ENCODE data around the gene NDST3.
"Not testable (repeated sequence)": the region's sequence is repeated elsewhere in the genome, so short reads cannot be mapped to it uniquely, and the experiment has no call there.

The NDST3 gene

DNA sequence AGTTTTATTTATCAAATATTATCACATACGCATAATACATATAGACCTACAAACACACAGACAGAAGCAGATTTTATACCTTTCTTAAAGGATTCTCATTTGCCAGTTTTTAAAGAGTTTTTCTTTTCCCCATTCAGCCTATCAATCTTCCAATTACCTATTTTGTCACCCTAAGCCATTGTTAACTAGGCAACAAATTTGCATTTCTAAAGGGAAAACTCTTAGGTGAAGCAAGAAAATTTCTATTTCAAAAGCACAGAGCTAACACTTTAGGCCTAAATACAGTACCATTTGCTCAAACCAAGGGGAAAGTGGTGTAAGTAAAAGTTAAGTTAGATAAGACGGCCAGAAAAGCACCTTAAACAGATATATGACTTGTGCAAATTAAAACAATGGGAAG lies 156.6 kb downstream of the NDST3 start:
- no peak for DNase-seq

DNA sequence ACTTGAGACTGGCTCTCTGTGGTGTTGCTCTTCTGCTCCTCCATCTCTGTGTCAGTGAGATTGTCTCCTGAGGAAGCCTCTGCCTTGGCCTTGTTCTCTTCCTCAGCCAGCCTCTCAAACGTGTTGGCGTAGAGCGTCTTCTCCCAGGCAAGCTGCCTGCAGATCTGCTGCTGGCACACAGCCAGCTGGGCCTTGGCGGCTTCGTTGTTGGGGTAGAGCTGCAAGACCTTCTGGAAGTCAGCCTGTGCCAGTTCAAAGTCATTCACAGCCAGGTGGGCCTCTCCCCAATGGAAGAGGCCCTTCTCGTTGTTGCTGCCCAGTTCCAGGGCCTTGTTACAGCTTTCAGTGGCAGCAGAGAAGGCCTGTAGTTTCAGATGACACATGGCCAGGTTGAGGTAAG lies 159.1 kb downstream of the NDST3 start:
- no peak for DNase-seq

DNA sequence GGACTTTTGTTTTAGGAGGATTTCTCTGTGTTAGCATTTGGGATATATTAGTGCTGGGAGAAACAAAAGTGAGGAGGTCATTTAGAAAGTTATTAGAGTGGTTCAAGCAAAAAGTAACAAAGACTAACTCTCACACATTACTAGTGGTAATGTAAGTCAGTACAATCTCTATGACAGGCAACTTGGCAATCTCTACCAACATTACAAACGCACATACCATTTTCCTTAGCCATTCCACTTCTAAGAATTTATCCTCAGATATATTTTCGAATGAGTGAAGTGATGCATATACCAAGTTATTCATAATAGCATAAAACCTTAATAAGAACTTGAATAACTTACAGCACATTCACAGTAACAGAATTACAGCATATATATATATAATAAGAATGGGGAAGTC lies 172.3 kb downstream of the NDST3 start:
- DNase-seq: no peak

DNA sequence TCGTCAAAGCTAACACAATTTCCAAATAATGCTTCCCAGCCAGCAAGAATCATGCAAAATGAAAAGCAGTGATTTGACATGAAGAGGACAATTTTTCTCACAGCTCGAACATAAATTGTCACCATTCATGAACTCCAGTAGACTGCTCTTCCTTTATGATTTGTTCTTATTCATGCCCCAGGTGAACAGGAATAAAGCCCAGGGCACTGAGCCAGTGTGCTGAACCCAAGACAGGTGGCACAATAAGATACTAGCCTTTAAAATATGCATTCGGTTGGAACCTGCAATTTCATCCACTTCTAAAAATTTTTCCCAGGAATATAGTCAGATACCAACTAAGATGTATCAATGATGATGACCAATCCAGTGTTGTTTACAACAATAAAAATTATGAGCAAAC lies 178.8 kb downstream of the NDST3 start:
- no peak for DNase-seq

DNA sequence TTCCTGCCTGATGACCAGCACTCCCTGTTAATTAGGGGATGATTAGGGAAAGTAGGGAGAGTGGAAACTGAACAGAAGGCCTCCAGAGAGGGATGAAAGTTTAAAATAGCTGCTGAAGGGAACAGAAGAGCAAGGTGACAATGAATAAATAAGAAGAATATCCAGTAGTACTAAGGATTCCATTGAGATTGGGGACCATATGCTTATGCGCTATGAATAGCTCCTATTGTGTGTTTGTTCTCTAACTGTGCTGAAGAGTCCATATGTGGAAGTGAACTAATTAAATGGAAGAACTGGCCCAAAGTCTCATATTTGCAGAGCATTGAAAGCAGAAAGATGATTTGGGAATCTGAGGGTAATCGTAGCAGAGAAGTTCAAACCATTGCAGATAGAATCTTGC lies 181.5 kb downstream of the NDST3 start:
- DNase-seq: no peak

DNA sequence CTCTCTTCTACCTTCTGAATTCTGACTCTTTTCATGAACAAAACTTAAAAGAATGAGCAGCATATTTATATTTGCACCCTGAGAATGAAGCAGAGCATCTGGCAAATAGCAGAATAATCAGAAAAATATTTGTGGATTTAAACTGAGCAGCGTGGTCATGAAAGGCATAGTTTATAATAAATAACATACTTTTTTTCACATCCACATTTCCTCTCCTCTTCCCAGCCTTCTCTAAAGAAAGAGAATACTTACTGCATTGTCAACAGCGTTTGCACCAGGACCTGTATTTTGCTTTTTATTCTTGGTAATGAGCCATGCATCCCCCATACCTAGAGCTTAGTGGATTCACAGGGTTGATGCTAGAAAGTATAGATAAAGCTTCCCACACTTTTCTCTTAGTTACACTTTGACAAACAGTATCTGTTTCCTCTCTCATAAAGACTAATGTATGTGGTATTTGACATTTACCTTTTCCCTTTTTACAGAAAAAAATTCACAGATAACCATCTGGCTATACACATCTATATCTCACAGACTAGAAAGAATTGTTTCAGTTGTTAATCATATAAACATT lies 187.0 kb downstream of the NDST3 start:
- DNase-seq: no peak

DNA sequence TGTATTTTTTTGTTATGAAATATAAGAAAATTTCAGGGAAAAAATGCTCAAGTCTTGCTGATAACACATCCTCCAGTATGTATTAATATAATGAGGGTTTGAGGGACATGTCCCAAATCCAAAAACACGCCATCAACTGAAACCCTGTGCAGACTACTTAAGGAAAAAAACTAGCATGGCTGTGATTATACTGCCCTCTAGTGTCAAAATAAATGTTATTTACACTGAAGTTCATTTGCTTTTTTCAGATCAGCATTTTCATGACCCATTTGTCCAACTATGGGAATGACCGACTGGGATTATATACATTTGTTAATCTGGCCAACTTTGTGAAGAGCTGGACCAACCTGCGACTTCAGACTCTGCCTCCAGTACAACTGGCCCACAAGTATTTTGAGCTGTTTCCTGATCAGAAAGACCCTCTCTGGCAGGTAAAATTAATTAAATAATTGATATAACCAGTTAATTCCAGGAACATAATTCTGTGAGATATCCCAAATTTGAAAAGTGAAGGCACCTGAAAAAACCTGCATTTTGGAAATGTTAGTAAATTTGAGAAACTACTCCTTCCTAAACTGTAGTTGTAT lies 190.1 kb downstream of the NDST3 start:
- DNase-seq: no peak

DNA sequence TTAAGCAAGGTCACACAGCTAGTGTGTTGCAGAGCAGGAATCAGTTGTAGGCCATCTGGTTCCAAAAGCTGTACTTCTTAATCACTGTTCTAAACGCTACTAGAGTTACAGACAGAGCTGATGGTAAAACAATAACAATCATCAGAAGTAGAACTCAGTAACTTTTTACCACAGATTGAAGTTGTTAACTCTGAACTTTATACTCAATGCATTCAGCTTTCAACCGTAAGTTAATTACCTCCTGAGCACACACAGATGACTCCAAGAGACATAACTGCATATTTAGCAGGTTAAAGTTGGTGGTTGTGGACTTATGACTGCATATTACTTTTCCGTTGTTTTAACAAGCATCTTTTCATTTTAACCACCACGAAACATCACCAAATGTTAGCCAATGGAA lies 191.2 kb downstream of the NDST3 start:
- no peak for DNase-seq

DNA sequence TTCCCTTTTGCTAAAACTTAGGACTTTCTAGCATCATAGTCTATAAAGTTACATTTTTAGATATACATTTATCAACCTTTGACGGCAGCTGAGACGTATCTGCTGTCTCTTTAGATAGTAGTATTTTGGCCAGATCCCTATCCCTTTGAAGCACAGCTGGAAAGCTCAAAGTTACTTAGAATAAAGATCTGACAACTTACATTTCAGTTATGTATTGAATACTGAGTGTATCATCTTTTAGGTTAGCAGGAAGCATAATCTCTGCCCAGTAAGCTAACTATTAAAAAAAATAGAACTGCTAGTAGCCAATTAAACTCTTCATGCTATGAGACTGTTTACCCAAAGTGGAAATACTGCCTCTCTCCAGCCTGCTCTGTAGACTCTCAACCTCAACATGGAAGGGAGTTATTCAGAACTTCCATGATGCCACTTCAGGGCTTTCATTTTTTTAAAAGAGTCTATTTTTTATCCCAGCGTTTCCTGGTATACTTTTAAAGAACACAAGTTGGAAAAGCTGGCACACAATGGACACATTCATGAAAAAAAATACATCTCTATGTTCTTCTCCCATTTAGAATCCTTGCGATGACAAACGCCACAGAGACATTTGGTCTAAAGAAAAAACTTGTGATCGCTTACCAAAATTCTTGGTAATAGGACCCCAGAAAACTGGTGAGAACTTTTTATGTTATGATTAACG lies 192.2 kb downstream of the NDST3 start:
- DNase-seq: no peak

DNA sequence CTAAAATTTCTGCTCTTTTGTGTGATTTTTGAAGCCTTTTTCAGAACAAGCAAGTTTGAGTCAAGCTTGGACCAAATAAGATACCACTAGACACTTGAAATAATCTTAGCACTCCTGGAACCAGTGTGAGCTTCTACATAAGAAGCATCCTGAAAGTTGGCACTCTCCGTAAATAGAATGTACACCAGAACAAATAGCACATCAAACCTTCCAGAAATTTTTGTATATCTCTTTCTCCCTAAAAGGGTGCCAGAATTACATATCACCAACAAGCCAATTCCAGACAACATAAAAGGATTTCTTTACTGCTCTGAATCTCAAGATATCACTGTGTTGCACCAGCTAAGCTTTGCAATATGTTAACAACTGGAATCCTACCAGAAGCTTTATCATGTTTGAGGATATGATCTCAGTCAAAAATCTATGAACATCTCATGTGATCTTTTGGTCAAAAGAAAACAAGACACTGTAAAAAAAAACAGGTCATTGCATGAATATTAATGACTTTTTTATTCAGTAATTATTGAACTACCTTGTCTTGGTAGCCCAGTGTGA lies 201.4 kb downstream of the NDST3 start:
- DNase-seq: no peak

DNA sequence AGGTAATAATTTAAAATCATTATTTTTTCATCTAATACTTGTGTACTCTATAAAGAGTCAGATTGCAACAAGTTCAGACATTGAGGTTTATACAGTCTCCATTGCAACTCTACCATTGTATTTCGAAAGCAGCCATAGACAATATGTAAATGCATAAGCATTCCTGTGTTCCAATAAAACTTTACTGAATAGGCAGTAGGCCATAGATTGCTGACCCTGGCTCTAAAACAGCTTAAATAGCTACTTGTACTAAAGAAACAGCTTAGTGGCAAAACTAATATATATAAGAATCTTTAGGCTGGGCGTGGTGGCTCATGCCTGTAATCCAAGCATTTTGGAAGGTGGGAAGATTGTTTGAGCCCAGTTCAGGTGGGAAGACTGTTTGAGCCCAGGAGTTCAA lies 203.2 kb downstream of the NDST3 start:
- no peak for DNase-seq

DNA sequence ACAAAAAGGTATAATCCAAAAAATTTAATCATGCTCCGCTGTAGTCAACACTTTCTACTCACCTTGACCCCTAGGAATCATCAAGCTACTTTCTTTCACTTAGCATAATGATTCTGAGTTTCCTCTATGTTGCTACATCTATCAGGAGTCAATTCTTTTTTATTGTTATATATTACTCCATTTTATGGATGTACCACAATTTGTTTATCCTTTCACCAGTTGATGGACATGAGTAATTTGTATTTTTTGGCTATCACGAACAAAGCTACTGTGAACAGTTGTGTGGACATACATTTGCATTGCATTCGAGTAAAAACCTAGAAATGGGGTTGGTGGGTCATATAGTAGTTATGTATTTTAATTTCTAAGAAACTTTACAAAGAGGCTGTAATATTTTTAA lies 215.6 kb downstream of the NDST3 start:
- no peak for DNase-seq

DNA sequence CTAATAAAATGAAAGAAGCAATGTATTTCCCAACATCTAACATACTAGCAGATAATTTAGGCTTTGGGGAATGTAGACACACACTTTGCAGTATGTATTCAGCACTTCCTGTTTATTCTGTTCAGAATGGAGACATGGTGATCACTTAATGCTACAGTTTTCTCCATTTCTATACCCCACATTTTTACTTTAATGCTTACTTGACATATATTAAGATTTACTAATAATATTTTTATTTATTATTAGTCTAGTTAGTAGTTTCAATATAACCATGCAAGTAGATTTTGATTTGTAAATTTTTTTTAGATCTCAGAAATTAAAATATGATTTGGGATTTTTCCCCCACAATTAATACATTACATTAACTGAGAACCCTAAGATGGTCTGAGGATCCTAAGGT lies 220.1 kb downstream of the NDST3 start:
- DNase-seq: no peak

DNA sequence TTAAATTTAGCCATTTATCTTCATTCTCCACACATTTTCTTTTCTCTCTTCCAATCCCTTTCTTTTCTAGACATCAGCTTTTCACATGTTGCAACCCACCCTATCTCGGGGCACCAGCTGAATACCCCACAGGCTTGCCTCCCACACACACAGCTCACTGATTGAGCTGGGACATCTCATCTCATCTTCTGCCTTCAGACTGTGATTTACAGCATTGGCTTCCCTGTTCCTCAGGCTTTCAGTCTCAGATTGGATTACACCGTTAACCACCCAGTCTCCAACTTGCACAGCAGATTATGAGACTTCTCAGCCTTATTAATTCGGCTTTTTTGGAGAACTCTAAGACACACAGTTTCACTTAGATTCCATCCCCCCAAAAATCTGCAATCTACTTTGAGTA lies 224.8 kb downstream of the NDST3 start:
- DNase-seq: no peak

DNA sequence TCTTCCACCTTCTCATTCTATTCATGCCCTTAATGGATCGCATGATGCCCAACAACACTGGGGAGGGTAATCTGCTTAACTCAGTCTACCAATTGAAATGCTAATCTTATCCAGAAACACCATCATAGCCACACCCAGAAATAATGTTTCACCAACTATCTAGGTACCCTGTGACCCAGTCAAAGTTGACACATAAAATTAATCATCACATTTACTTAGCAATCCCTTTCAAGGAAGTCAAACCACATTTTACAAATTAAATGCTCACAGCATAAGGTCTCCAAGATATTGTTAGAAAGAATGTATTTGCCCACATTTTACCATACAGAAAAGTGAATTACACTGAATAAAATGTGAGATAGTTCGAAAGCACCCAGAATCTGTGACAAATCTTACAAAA lies 226.0 kb downstream of the NDST3 start:
- DNase-seq: no peak

DNA sequence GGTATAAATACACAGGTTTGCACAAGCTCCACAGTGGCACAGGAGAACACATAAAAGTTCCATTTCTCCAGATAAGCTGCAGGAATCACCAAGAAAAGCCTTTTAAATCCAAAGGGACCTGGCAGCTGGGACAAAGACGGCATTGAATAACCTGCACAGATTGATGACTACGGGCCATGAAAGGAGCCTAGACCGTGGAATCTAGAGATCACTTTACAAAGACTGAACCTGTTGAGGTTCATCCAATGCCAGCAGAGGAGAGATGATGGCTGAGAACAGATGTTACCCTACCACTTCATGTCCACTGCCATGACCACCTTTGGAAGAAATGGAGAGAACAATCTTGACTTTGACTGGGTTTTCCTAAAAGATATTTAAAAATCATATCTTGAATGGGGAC lies 229.8 kb downstream of the NDST3 start:
- no peak for DNase-seq

DNA sequence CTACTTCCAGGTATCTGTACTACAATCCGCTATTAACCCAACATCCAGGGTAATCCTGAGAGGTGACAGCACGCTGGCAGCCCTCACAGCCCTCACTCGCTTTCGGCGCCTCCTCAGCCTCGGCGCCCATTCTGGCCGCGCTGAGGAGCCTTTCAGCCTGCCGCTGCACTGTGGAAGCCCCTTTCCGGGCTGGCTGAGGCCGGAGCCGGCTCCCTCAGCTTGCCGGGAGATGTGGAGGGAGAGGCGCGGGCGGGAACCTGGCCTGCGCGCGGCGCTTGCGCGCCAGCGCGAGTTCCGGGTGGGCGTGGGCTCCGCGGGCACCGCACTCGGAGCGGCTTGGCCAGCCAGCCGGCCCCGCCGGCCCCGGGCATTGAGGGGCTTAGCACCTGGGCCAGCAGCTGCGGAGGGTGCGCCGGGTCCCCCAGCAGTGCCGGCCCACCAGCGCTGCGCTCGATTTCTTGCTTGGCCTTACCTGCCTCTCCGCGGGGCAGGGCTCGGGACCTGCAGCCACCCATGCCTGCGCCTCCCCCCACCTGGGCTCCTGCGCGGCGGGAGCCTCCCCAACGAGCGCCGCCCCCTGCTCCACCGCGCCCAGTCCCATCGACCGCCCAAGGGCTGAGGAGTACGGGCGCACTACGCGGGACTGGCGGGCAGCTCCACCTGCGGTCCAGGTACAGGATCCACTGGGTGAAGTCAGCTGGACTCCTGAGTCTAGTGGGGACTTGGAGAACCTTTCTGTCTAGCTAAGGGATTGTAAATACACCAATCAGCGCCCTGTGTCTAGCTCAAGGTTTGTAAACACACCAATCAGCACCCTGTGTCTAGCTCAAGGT lies 231.2 kb downstream of the NDST3 start:
- DNase-seq: no peak

DNA sequence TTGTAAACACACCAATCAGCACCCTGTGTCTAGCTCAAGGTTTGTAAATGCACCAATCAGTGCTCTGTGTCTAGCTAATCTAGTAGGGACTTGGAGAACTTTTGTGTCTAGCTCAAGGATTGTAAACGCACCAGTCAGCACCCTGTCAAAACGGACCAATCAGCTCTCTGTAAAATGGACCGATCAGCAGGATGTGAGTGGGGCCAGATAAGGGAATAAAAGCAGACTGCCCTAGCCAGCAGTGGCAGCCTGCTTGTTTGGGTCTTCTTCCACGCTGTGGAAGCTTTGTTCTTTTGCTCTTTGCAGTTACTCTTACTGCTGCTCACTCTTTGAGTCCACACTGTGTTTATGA lies 231.8 kb downstream of the NDST3 start:
- DNase-seq: not testable (repeated sequence)

DNA sequence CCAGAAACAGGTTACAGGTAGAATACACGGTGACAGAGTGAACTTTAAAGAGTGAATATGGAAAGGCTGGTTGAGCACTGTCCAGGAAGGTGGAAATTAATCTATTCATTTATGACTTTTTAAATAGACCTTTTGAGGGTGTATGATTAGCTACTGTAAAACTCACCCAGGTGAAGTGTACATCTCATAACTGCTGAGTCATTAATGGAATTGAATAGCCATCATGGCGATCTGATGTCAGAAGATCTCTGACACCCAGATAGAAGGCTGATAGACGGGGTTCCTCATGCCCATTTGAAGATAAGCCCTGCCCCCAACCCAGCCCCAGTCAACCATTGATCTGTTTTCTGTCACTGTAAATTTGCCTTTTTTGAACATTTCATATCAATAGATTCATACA lies 234.5 kb downstream of the NDST3 start:
- no peak for DNase-seq

DNA sequence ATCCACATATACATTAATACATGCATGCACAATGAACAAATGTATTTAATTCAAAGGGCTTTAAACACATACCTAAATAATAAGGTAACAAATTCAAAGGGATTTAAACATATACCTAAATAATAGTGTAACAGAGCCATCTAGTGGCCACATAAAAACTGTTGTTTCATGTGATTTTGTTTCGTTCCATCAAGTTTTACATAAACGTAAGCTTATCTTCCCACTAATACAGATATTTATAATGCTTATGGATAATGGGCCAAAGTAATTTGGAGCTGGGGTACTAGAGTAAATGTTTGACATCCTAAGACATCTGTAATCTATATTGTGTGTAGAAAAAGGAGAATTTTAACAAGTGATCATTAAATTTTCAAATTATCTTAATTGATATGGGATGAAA lies 236.2 kb downstream of the NDST3 start:
- no peak for DNase-seq

DNA sequence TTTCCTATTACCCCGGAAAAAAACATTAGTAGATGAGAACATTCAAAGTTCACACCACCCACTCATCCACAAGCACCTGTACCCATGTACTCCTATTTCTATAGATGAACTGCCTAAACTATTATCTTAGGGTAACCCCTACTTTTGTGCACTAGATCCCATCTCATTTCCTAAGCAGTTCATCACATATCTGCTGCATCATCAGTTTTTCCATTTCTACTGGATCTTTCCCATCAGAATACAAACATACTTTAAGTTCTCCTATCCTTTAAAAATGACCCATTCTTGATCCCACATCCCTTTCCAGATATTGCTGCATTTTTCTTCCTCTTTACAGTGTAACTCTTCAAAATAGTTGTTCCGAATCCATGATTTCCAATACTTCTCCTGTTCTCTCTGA lies 237.5 kb downstream of the NDST3 start:
- DNase-seq: no peak

DNA sequence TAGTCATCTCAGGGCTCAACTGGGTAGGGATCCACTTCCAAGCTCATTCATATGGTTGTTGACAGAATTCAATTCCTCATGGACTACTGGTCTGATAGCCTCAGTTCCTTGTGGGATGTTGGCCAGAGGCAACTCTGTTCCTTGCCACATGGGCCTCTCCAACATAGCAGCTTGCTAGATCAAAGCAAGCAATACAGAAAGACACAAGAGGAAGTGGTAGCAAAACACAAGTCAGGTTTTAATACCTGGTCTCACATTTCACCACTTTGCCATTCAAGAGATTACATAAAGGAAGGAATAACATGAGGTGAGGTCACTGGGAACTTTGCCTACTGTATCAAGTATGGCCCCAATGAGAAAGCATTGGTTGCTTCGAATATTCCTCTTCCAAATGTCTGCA lies 239.4 kb downstream of the NDST3 start:
- no peak for DNase-seq

DNA sequence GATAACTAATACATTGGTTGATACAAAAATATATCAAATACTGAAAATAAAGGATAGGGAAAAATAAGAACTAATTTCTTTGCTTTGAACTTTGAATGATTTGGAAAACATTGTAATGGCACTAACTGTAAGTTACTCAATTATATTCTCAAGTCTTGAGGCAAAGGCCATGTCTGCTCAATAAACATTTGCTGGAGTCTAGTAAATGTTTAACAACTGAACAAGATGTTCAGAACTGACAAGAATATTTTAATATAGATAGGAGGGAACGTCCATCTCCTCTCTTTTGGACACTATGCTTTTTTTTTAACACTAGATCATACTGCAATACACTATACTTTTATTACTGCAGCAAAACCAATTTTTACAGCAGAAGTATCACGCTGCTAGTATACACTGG lies 242.3 kb downstream of the NDST3 start:
- DNase-seq: no peak

DNA sequence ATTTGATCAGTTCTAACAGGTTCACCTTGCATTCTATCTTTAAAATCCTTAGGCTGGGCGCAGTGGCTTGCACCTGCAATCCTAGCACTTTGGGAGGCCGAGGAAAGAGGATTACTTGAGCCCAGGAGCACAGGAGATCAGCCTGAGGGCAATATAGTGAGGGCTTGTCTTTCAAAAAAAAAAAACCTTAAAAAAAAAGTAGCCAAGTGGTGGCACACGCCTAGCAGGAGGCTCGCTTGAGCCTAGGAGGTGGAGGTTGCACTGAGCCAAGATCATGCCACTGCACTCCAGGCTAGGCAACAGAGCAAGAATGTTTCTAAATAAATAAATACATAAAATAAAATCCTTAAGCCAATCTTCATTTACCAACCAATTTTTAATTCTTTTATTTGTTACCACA lies 243.0 kb downstream of the NDST3 start:
- DNase-seq: no peak

Measured in activated effector memory CD4-positive, alpha-beta T cell treated with Interleukin-2 at 50 U/mL for 16 hours (primary cell).